8988T (cell line): Measurements from ENCODE around the gene MYO9B.
"Not testable (repeated sequence)": the region's sequence is repeated elsewhere in the genome, so short reads cannot be mapped to it uniquely, and the experiment has no call there.

Source experiments
- DNase-seq: peaks from one replicate; pipeline ENCODE4 v3.0.0; 2011

MYO9B gene

GRCh38 chr19:17149393-17150135, 74.0 kb downstream of the MYO9B start:
- no peak for DNase-seq

GRCh38 chr19:17153996-17154395, 78.4 kb downstream of the MYO9B start:
- no peak for DNase-seq

- no peak for DNase-seq
Measured at GRCh38 chr19:17155251-17155650, 79.7 kb downstream of the MYO9B start.

- no peak for DNase-seq
Measured at GRCh38 chr19:17156296-17156946, 80.8 kb downstream of the MYO9B start.

- no peak for DNase-seq
Measured at GRCh38 chr19:17156947-17157302, 81.3 kb downstream of the MYO9B start.

GRCh38 chr19:17158584-17158983, 83.0 kb downstream of the MYO9B start:
- DNase-seq, result no peak

GRCh38 chr19:17159466-17160393, 84.2 kb downstream of the MYO9B start:
- DNase-seq, result no peak

- no peak for DNase-seq
Measured at GRCh38 chr19:17160908-17161307, 85.3 kb downstream of the MYO9B start.

- not testable (repeated sequence) for DNase-seq
Measured at GRCh38 chr19:17162131-17162530, 86.6 kb downstream of the MYO9B start.

- no peak for DNase-seq
Measured at GRCh38 chr19:17162580-17162979, 87.0 kb downstream of the MYO9B start.

- no peak for DNase-seq
Measured at GRCh38 chr19:17163652-17164051, 88.1 kb downstream of the MYO9B start.

- no peak for DNase-seq
Measured at GRCh38 chr19:17164639-17165038, 89.1 kb downstream of the MYO9B start.

GRCh38 chr19:17165715-17166114, 90.1 kb downstream of the MYO9B start:
- DNase-seq, result no peak

- DNase-seq, result no peak
Measured at GRCh38 chr19:17170538-17171297, 95.1 kb downstream of the MYO9B start.

- DNase-seq, result no peak
Measured at GRCh38 chr19:17171874-17172273, 96.3 kb downstream of the MYO9B start.

- DNase-seq, result no peak
Measured at GRCh38 chr19:17172624-17173345, 97.2 kb downstream of the MYO9B start.

GRCh38 chr19:17178291-17178690, 102.7 kb downstream of the MYO9B start:
- no peak for DNase-seq

- DNase-seq, result no peak
Measured at GRCh38 chr19:17180997-17181702, 105.6 kb downstream of the MYO9B start.

- DNase-seq, result no peak
Measured at GRCh38 chr19:17183271-17183761, 107.7 kb downstream of the MYO9B start.

- no peak for DNase-seq
Measured at GRCh38 chr19:17183858-17184321, 108.3 kb downstream of the MYO9B start.

- DNase-seq, result no peak
Measured at GRCh38 chr19:17184371-17184841, 108.8 kb downstream of the MYO9B start.
